K562 (cell line): ENCODE measurements around the gene POLRMT. TPM values are rescaled to one million over a fixed set of nuclear protein-coding genes. Genes with fewer than 3 reads are reported as not detected.

Source experiments
- FIP1L1 ChIP-seq: fragments of 200-400 bp; formaldehyde crosslinking; IDR thresholded peaks from 2 replicates; pipeline ENCODE4 v1.6.1; 2018; ENCODE audit warnings: mild to moderate bottlenecking, low read depth, low read length; ENCODE audit not compliant: poor library complexity, severe bottlenecking
- HMG20A ChIP-seq: fragments of 450-650 bp; formaldehyde crosslinking; conservative IDR thresholded peaks from 2 replicates; pipeline ENCODE4 v1.4.0; 2020; ENCODE audit warnings: mild to moderate bottlenecking, mixed read lengths
- KLF10 ChIP-seq: fragments of 250-450 bp; sonication (Bioruptor Pico); IDR thresholded peaks from 2 replicates; pipeline ENCODE4 v1.6.1; 2021; ENCODE audit warnings: matching md5 sums
- MTA3 ChIP-seq: fragments of 450-650 bp; formaldehyde crosslinking; IDR thresholded peaks from 2 replicates; pipeline ENCODE4 v1.6.1; 2017; ENCODE audit warnings: mild to moderate bottlenecking, borderline replicate concordance
- MYNN ChIP-seq, 2 experiments: sonication (generic); formaldehyde crosslinking in 1 of 2; IDR thresholded peaks; 2 replicates each; pipeline versions ENCODE4 v1.5.0 to v1.6.1; 2016 to 2020; ENCODE audit warnings: antibody characterized with exemption in 1 of 2, missing genetic modification reagents in 1 of 2
- TSC22D4 ChIP-seq: fragments of 450-650 bp; IDR thresholded peaks from 2 replicates; pipeline ENCODE4 v1.6.1; 2016; ENCODE audit warnings: missing genetic modification characterization, missing biosample characterization, control low read depth
- polyA plus RNA-seq, 8 experiments: library from polyadenylated mRNA; depleted of rRNA in 4 of 8; stranded (reverse) in 5 of 8; unstranded in 3 of 8; fragments of >200 nt; fragmentation: Nextera tagmentation in 2 of 8; fragmentation: Illumina TruSeq in 1 of 8; extraction: Ambion mirVana in 2 of 8; extraction: Trizol in 1 of 8; gene quantifications; 2 replicates each; pipeline versions ENCODE4 v1.2.1 to v1.2.3, GENCODE V29; 2011 to 2014; ENCODE audit warnings: inconsistent platforms in 1 of 8, missing spikeins in 1 of 8
- total RNA-seq, 7 experiments: library from RNA; depleted of rRNA in 6 of 7; stranded (reverse); fragments of >200 nt in 6 of 7; fragmentation: Illumina TruSeq in 2 of 7; extraction: Trizol in 2 of 7; gene quantifications; 2 replicates each; pipeline versions ENCODE4 v1.2.1 to v1.2.3, GENCODE V29; 2011 to 2021; ENCODE audit warnings: low replicate concordance in 1 of 7
- TF ChIP-seq, protein P1 (sequence below): fragments of 200-600 bp; sonication (generic); IDR thresholded peaks from one replicate; pipeline ENCODE4 v1.6.1; 2012; ENCODE audit warnings: mild to moderate bottlenecking, low read depth, low read length, inconsistent platforms
- TF ChIP-seq, protein P2 (sequence below): fragments of 450-650 bp; formaldehyde crosslinking; IDR thresholded peaks from 2 replicates; pipeline ENCODE4 v1.4.0; 2020; ENCODE audit warnings: mild to moderate bottlenecking, moderate library complexity
- TF ChIP-seq, protein P3 (sequence below), 2 experiments: fragments of 450-650 bp in 1 of 2; sonication (generic) in 1 of 2; formaldehyde crosslinking in 1 of 2; IDR thresholded peaks in 1 of 2; conservative IDR thresholded peaks in 1 of 2; 2 replicates each; pipeline versions ENCODE4 v1.6.1 to v1.8.1; 2016 to 2023; ENCODE audit warnings: mild to moderate bottlenecking in 2 of 2, moderate library complexity in 2 of 2, inconsistent platforms in 1 of 2, missing genetic modification reagents in 1 of 2
- TF ChIP-seq, protein P4 (sequence below): fragments of 250-450 bp; sonication (Bioruptor Pico); IDR thresholded peaks from 2 replicates; pipeline ENCODE4 v1.4.0; 2020; ENCODE audit warnings: borderline replicate concordance

POLRMT gene
- total and polyA plus RNA-seq, 9 of the 15 experiments (the other 6 are each of a cell fraction or from before 2014, with no cell fraction given): 30.3 to 144 (median 68.0) TPM

DNA sequence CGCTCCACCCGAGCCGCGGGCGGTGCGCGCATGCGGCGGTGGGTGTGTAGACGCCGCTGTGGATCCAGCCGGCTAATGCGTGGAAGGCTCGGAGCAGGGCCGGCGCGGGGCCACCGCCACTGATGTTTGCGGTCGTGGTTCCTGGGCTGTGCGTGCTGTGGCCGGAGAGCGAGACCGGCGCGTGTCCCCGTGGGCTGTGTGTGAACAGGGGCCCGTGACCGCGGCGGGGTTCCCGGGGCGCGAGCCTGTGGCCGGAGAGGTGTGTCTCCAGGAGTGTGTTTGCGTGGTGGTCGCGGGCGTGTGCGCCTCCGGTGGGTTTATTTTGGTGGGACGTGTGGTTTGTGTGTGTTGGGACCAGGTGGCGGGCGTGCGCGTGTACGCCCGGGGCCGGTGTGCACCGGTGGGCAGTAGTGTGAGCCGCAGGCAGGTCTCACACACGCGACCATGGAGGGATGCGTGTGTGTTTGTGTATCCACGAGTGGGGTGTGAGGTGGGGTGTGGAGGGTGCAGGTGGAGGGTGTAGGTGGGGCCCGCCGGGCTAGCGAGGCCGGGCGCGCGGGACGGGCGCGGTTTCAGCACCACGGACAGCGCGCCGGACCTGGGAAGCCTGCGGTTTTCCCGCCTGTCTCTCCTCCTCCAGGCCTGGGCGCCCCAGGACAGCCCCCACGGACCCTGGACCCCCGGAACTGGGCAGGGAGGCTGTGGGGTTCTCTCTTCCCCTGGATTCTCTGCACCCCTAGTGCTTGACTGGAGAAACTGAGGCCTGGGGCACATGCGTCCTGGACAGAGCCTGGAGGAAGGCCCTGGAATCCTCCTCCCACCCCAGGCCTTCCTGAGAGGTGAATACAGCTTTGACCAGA is 42.0 kb downstream of the POLRMT start (continued):
- TF ChIP-seq, protein P1, sequence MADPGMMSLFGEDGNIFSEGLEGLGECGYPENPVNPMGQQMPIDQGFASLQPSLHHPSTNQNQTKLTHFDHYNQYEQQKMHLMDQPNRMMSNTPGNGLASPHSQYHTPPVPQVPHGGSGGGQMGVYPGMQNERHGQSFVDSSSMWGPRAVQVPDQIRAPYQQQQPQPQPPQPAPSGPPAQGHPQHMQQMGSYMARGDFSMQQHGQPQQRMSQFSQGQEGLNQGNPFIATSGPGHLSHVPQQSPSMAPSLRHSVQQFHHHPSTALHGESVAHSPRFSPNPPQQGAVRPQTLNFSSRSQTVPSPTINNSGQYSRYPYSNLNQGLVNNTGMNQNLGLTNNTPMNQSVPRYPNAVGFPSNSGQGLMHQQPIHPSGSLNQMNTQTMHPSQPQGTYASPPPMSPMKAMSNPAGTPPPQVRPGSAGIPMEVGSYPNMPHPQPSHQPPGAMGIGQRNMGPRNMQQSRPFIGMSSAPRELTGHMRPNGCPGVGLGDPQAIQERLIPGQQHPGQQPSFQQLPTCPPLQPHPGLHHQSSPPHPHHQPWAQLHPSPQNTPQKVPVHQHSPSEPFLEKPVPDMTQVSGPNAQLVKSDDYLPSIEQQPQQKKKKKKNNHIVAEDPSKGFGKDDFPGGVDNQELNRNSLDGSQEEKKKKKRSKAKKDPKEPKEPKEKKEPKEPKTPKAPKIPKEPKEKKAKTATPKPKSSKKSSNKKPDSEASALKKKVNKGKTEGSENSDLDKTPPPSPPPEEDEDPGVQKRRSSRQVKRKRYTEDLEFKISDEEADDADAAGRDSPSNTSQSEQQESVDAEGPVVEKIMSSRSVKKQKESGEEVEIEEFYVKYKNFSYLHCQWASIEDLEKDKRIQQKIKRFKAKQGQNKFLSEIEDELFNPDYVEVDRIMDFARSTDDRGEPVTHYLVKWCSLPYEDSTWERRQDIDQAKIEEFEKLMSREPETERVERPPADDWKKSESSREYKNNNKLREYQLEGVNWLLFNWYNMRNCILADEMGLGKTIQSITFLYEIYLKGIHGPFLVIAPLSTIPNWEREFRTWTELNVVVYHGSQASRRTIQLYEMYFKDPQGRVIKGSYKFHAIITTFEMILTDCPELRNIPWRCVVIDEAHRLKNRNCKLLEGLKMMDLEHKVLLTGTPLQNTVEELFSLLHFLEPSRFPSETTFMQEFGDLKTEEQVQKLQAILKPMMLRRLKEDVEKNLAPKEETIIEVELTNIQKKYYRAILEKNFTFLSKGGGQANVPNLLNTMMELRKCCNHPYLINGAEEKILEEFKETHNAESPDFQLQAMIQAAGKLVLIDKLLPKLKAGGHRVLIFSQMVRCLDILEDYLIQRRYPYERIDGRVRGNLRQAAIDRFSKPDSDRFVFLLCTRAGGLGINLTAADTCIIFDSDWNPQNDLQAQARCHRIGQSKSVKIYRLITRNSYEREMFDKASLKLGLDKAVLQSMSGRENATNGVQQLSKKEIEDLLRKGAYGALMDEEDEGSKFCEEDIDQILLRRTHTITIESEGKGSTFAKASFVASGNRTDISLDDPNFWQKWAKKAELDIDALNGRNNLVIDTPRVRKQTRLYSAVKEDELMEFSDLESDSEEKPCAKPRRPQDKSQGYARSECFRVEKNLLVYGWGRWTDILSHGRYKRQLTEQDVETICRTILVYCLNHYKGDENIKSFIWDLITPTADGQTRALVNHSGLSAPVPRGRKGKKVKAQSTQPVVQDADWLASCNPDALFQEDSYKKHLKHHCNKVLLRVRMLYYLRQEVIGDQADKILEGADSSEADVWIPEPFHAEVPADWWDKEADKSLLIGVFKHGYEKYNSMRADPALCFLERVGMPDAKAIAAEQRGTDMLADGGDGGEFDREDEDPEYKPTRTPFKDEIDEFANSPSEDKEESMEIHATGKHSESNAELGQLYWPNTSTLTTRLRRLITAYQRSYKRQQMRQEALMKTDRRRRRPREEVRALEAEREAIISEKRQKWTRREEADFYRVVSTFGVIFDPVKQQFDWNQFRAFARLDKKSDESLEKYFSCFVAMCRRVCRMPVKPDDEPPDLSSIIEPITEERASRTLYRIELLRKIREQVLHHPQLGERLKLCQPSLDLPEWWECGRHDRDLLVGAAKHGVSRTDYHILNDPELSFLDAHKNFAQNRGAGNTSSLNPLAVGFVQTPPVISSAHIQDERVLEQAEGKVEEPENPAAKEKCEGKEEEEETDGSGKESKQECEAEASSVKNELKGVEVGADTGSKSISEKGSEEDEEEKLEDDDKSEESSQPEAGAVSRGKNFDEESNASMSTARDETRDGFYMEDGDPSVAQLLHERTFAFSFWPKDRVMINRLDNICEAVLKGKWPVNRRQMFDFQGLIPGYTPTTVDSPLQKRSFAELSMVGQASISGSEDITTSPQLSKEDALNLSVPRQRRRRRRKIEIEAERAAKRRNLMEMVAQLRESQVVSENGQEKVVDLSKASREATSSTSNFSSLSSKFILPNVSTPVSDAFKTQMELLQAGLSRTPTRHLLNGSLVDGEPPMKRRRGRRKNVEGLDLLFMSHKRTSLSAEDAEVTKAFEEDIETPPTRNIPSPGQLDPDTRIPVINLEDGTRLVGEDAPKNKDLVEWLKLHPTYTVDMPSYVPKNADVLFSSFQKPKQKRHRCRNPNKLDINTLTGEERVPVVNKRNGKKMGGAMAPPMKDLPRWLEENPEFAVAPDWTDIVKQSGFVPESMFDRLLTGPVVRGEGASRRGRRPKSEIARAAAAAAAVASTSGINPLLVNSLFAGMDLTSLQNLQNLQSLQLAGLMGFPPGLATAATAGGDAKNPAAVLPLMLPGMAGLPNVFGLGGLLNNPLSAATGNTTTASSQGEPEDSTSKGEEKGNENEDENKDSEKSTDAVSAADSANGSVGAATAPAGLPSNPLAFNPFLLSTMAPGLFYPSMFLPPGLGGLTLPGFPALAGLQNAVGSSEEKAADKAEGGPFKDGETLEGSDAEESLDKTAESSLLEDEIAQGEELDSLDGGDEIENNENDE: no peak
- TF ChIP-seq, protein P2, sequence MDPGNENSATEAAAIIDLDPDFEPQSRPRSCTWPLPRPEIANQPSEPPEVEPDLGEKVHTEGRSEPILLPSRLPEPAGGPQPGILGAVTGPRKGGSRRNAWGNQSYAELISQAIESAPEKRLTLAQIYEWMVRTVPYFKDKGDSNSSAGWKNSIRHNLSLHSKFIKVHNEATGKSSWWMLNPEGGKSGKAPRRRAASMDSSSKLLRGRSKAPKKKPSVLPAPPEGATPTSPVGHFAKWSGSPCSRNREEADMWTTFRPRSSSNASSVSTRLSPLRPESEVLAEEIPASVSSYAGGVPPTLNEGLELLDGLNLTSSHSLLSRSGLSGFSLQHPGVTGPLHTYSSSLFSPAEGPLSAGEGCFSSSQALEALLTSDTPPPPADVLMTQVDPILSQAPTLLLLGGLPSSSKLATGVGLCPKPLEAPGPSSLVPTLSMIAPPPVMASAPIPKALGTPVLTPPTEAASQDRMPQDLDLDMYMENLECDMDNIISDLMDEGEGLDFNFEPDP (CRISPR knock-in tag): no peak
- TF ChIP-seq MYNN (IDR thresholded peaks at IDR 0.05) (no peak), MYNN (CRISPR knock-in tag; IDR thresholded peaks at IDR 0.05) (0 out of 2 replicates have a peak, but pooled peaks have one; percentile 7), MTA3 (no peak; the same call in 1 of the 2 replicates), HMG20A (no peak), KLF10 (no peak), FIP1L1 (no peak), TSC22D4 (tag) (no peak)
- TF ChIP-seq, protein P3, sequence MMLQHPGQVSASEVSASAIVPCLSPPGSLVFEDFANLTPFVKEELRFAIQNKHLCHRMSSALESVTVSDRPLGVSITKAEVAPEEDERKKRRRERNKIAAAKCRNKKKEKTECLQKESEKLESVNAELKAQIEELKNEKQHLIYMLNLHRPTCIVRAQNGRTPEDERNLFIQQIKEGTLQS (IDR thresholded peaks at IDR 0.05): no peak
- TF ChIP-seq, protein P3 (CRISPR knock-in tag; conservative IDR thresholded peaks at IDR 0.05): no peak
- TF ChIP-seq, protein P4, sequence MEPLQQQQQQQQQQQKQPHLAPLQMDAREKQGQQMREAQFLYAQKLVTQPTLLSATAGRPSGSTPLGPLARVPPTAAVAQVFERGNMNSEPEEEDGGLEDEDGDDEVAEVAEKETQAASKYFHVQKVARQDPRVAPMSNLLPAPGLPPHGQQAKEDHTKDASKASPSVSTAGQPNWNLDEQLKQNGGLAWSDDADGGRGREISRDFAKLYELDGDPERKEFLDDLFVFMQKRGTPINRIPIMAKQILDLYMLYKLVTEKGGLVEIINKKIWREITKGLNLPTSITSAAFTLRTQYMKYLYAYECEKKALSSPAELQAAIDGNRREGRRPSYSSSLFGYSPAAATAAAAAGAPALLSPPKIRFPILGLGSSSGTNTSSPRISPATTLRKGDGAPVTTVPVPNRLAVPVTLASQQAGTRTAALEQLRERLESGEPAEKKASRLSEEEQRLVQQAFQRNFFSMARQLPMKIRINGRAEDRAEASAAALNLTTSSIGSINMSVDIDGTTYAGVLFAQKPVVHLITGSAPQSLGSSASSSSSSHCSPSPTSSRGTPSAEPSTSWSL: no peak
